ENCODE measurements around the gene PRKCA.

- TF ChIP-seq CTCF (IDR thresholded peaks at IDR 0.05): no peak
- TF ChIP-seq POLR2AphosphoS5 (IDR thresholded peaks at IDR 0.05; ENCODE audit: insufficient read depth in 1 of 2, low read depth in 1 of 2): peak in 1 of 2 donors; percentile 42
- peak in 1 of 2 donors; percentile 87 for TF ChIP-seq POLR2A (IDR thresholded peaks at IDR 0.05)
These were observed at the start of gene PRKCA for GRCh38 chr17:66301864-66302741.

Measured in vagina (tissue), 2 donors.